A673 (cell line): ENCODE measurements around the gene RASIP1.

Experiments
- CTCF ChIP-seq: fragments of 300-800, 200-600 bp; sonication (generic); conservative IDR thresholded peaks from 2 replicates; pipeline ENCODE4 v1.5.1; 2017; ENCODE audit warnings: low read depth, mild to moderate bottlenecking, antibody characterized with exemption, low read length, moderate library complexity, mixed read lengths
- EZH2 ChIP-seq: fragments of 200-600 bp; sonication (generic); IDR thresholded peaks from 2 replicates; pipeline ENCODE4 v1.6.1; 2017; ENCODE audit warnings: borderline replicate concordance, low read depth, mild to moderate bottlenecking, mixed read lengths, antibody characterized with exemption, low read length; ENCODE audit not compliant: poor library complexity, severe bottlenecking

- TF ChIP-seq CTCF, result no peak
- no peak for TF ChIP-seq EZH2
Measured at GRCh38 chr19:48722196-48722708, 18.2 kb downstream of the RASIP1 start.
